22Rv1 (cell line): Measurements from ENCODE around the gene SEPTIN3.

Experiments used
- ZFX ChIP-seq: fragments of 450-650 bp; IDR thresholded peaks from 2 replicates; pipeline ENCODE4 v1.6.1; 2017; ENCODE audit warnings: antibody characterized with exemption, borderline replicate concordance
- TF ChIP-seq, protein P1 (sequence below): fragments of 450-650 bp; IDR thresholded peaks from 2 replicates; pipeline ENCODE4 v1.5.1; 2017; ENCODE audit warnings: mild to moderate bottlenecking

DNA sequence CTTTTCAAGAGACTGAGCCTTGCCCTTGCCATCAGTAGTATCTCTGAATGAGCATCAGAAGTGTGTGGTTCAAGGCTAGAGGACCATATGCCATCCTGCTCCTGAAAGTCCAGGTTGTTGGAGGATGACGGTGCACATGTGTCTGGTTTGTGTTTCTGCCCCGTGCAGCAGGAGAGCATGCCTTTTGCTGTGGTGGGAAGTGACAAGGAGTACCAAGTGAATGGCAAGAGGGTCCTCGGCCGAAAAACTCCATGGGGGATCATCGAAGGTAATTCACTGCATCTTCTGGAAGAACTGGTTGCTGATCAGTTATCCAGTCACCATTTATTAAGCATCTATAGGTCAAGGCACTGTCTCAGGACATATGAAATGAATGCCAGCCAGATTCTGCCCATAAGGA lies 23.3 kb downstream of the SEPTIN3 start:
- TF ChIP-seq, protein P1, sequence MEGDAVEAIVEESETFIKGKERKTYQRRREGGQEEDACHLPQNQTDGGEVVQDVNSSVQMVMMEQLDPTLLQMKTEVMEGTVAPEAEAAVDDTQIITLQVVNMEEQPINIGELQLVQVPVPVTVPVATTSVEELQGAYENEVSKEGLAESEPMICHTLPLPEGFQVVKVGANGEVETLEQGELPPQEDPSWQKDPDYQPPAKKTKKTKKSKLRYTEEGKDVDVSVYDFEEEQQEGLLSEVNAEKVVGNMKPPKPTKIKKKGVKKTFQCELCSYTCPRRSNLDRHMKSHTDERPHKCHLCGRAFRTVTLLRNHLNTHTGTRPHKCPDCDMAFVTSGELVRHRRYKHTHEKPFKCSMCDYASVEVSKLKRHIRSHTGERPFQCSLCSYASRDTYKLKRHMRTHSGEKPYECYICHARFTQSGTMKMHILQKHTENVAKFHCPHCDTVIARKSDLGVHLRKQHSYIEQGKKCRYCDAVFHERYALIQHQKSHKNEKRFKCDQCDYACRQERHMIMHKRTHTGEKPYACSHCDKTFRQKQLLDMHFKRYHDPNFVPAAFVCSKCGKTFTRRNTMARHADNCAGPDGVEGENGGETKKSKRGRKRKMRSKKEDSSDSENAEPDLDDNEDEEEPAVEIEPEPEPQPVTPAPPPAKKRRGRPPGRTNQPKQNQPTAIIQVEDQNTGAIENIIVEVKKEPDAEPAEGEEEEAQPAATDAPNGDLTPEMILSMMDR: no peak
- no peak for TF ChIP-seq ZFX
